ENCODE data around the gene WDR83.
A peak's percentile ranks its signal among the peaks of the same experiment; 100 is the strongest.

GRCh38 chr19:12676384-12676792, 9.8 kb downstream of the WDR83 start:
- TF ChIP-seq CTCF (conservative IDR thresholded peaks at IDR 0.05; ENCODE audit: low read depth, low read length), result peak; percentile 95
- TF ChIP-seq EZH2 (IDR thresholded peaks at IDR 0.05; ENCODE audit: borderline replicate concordance, low read depth, low read length, poor library complexity, severe bottlenecking), result no peak

Data from A673 (cell line).